Retina (tissue), 1 donor: ENCODE results near the gene SGTA.
"Not testable (repeated sequence)": the region's sequence is repeated elsewhere in the genome, so short reads cannot be mapped to it uniquely, and the experiment has no call there.

Experiments used
- DNase-seq: peaks from one replicate; pipeline ENCODE4 v3.0.0-alpha.2; 2016

SGTA gene

DNA sequence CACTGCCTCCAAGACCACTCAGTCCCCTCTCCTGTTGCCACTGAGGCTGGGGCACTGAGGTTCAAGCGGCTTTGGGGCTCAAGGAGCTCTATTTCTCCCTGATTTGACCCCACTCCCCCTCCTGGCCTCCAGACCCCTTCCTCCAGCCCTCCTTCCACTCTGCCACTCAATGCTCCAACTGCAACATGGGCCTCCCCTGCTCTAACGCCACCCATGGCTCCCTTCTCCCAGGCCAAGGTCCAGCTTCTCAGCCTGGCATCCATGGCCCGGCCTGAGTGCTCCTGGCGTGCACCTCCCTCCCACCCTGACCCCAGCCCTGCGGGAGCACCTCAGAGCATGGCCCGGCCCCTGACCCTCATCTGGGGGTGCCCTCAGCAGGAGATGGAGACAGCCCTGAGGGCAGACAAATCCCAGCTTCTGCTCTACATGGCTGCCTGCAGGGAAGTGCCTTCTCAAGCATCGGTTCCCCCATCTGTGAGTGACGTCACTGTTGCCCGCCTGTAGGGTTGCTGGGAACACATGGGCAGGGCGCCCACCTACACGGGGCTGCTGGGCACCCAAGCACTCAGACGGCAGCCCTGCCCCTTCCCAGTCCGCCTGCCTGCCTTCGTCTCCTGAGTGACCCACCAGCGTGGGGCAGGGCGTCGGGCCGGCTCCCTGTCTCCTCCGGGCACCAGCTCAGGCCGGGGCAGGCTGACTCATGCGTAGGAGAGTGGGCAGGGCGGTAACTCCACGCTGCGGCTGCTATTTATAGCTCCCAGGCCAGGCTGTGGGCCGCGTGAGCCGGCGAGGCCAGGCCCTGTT, 60.3 kb downstream of the SGTA start:
- no peak for DNase-seq

- DNase-seq: no peak
Measured at GRCh38 chr19:2721570-2722540, 61.2 kb downstream of the SGTA start.

DNA sequence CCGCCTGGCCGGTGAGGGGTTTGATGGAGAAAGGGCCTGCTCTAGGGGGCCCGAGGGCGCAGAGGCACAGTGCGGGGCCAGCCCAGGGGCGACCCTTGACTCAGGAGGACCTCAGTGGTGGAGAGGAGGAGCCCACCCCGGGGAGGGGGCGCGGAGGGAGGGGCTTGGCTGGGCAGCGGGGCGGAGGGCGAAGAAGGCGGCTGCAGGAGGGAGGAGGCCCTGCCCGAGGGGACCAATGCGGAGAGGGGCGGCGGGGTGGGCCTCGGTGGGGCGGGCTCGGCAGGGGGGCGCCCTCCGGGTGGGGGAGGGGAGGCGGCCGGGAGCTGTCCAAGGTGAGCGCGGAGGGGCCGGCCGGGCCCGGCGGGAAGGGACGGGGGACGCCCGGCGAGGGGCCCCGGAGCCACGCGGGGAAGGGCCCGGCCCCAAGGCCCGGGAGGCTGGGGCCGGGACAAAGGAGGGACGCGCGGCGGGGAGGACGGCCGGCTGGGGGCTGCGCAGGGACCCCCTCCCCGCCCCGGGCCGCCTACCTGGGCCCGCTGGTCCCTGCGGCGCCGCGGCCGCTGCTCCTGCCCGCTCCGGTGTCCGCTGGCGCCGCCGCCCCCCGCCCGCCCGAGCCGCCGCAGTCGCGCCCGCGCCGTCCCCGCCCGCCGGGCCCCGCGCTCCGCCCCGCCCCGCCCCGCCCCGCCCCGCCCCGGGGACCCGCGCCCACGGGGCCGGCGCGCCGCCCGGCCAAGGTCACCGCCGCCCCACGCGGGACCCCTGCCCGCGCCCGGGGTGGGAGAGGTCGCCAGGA, 62.1 kb downstream of the SGTA start, which contains the start of gene DIRAS1:
Gene DIRAS1, minus strand, starts transcription at position 596 of the 793 bp plus-strand sequence. CDS start 3,566 bp downstream, outside the sequence.
- DNase-seq: no peak

GRCh38 chr19:2719920-2720776, 62.9 kb downstream of the SGTA start:
- DNase-seq: peak; percentile 59

DNA sequence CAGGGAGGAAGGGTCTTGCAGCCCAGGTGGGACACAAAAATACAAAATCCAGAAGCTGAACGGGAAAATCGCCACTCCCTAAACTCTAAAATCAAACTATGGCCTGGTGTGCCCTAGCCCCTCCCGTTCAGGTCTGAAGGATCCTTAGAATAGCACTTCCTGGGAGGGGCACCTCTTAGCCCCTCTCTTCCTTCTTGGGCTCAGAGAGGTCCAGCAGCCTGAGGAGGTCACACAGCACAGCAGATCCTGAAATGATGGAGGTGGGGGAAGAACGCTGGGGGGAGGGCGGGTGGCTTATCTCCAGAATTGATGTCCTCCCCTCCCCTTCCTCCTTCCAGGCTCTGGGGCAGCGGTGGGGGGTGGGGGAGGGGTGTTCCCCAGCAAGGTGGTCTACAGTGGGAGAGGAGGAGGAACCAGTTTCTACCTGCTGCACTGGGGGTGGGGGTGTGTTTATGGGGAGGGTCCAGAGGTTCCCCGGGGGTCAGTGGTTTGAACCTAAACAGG, 63.8 kb downstream of the SGTA start:
- DNase-seq: no peak

GRCh38 chr19:2717638-2718541, 65.2 kb downstream of the SGTA start:
- no peak for DNase-seq

- no peak for DNase-seq
Measured at GRCh38 chr19:2716722-2717637, 66.1 kb downstream of the SGTA start.

DNA sequence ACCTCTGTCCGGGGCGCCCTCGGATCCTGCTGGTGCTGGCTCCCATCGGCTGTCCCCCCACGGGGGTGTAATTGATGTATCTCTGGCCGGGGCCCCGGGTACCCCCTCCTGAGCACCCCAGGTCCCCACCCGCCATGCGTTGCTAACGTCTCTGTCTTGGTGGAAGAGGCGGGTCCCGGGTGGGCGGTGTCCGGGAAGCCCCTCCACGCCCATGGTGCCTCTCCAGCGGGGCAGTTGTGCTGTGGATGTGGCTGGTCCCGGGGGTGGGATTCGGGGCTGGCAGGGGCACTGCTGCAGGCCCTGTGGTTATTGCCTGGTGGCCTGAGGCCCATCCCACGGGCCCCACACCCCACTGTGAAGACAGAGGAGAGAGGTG, 66.8 kb downstream of the SGTA start:
- no peak for DNase-seq

DNA sequence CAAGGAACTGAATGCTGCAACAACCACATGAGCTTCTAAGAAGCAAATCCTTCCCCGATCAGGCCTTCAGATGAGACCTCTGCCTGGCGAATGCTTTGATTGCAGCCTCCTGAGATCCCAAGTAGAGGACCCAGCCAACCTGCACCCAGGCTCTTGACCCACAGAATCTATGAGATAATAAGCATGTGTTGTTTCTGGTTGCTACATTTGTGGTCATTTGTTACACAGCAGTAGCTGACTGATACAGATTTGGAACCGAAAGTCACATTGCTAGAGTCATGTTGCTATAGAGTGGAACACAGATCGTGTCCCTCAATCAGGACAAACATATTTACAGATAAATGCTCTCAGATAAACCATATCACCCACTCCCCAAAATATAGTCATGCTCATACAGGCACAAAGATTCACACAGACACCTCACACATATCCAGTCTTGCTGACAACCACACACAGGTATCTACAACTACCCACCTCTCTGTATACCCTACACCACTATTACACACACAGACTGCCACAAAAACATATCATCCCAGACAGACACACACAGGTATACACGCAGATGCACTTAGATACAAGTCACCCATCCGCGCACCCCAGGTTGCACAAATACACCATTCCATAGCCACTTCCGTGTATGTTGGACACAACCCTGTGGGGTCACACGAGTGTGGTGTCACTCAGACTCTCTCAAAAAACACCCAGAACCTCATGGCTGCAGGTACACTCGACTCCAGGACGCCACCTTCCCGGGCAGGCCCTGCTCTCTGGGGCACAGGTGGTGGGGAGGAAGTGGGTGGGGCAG, 67.4 kb downstream of the SGTA start:
- no peak for DNase-seq

- DNase-seq: no peak
Measured at GRCh38 chr19:2714531-2715269, 68.4 kb downstream of the SGTA start.

DNA sequence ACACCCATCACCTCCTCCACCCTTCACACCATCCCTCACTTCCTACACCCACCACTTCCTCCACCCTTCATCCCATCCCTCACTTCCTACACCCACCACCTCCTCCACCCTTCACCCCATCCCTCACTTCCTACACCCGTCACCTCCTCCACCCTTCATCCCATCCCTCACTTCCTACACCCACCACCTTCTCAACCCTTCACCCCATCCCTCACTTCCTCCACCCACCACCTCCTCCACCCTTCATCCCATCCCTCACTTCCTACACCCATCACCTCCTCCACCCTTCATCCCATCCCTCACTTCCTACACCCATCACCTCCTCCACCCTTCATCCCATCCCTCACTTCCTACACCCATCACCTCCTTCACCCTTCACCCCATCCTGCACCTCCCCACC, 69.0 kb downstream of the SGTA start:
- not testable (repeated sequence) for DNase-seq

DNA sequence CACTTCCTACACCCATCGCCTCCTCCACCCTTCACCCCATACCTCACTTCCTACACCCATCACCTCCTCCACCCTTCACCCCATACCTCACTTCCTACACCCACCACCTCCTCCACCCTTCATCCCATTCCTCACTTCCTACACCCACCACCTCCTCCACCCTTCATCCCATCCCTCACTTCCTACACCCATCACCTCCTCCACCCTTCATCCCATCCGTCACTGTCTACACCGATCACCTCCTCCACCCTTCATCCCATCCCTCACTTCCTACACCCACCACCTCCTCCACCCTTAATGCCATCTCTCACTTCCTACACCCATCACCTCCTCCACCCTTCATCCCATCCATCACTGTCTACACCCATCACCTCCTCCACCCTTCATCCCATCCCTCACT, 69.9 kb downstream of the SGTA start:
- DNase-seq: not testable (repeated sequence)

DNA sequence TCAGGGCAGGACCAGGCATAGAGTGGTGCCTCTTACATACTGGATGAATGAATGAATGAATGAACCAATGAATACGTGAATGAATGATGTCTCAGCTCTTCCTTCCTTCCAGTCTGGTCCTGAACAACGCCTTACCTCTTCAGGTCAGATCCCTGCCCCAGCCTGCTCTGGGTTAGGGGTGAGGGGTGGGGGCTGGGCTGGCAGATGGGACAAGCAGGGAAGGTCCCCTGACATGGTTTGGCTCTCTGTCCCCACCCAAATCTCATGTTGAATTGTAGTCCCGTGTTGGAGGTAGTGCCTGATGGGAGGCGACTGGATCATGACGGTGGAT, 71.2 kb downstream of the SGTA start:
- DNase-seq: no peak

- no peak for DNase-seq
Measured at GRCh38 chr19:2711172-2711874, 71.8 kb downstream of the SGTA start.

- DNase-seq: no peak
Measured at GRCh38 chr19:2706251-2706650, 76.8 kb downstream of the SGTA start.
